Activated CD4-positive, alpha-beta T cell treated with anti-CD3 and anti-CD28 coated beads for 36 hours (primary cell): Measurements from ENCODE around the gene CRB1. TPM values are rescaled to one million over a fixed set of nuclear protein-coding genes. Genes with fewer than 3 reads are reported as not detected.

ENCODE experiments used
- ATAC-seq: fragments of 200-7000 bp; cut with Tn5 transposase; one replicate; pipeline ENCODE4 v1.10.0; 2021; ENCODE audit warnings: mild to moderate bottlenecking, moderate library complexity
- CTCF ChIA-PET: fragments of 350-600 bp; sonication (Branson Sonifier 250); formaldehyde crosslinking; loops from one replicate; lab custom pipeline; 2021; ENCODE audit warnings: antibody characterized with exemption; lab: Charles Lee
- POLR2A ChIA-PET: fragments of 350-600 bp; sonication (Branson Sonifier 250); formaldehyde crosslinking; loops from one replicate; lab custom pipeline; 2021; ENCODE audit warnings: antibody characterized with exemption, inconsistent platforms; lab: Charles Lee
- DNase-seq: peaks from one replicate; pipeline ENCODE4 v3.0.0-alpha.2; 2020
- H3K27ac Mint-ChIP-seq: one replicate; pipeline ENCODE4 v1.8.0; 2021; ENCODE audit warnings: mixed read lengths
- H3K27me3 Mint-ChIP-seq: one replicate; pipeline ENCODE4 v1.8.0; 2021; ENCODE audit warnings: mixed read lengths
- H3K36me3 Mint-ChIP-seq: one replicate; pipeline ENCODE4 v1.8.0; 2021; ENCODE audit warnings: low read depth, mixed read lengths
- H3K4me1 Mint-ChIP-seq: one replicate; pipeline ENCODE4 v1.8.0; 2021; ENCODE audit warnings: mixed read lengths
- H3K4me3 Mint-ChIP-seq: one replicate; pipeline ENCODE4 v1.8.0; 2021; ENCODE audit warnings: mild to moderate bottlenecking, moderate library complexity, mixed read lengths
- H3K9me3 Mint-ChIP-seq: one replicate; pipeline ENCODE4 v1.8.0; 2021; ENCODE audit warnings: low read depth, mixed read lengths
- intact Hi-C, 2 experiments: fragments of 100-400 bp; cut with DNase I in 1 of 2; cut with micrococcal nuclease in 1 of 2; formaldehyde crosslinking; loops; one replicate each; pipeline versions ENCODE4 v1.14.2 to v1.15.1; 2022 to 2024; cut with DNase I, micrococcal nuclease
- total RNA-seq, 2 experiments: library from RNA; stranded (reverse); gene quantifications; one replicate each; pipeline ENCODE4 v1.2.3, GENCODE V29; 2021

CRB1 gene
- total RNA-seq, 2 experiments from 2014 or later: 0.05 to 0.09 TPM

GRCh38 chr1:197254866-197255265 is 13.2 kb upstream of the CRB1 start:
- DNase-seq (no peak), ATAC-seq (no peak)
- CTCF ChIA-PET: no interaction called here
- H3K27me3 Mint-ChIP-seq: no peaks in the 10 kb centered on the region
- H3K9me3 Mint-ChIP-seq: no peaks in the 10 kb centered on the region
- H3K27ac Mint-ChIP-seq: no peak overlapping the region
- no peaks in the 10 kb centered on the region for H3K36me3 Mint-ChIP-seq
- H3K4me3 Mint-ChIP-seq: no peak overlapping the region
- no peaks in the 10 kb centered on the region for H3K4me1 Mint-ChIP-seq
- intact Hi-C loops: no loop called here
- POLR2A ChIA-PET: no interaction called here

GRCh38 chr1:197264936-197265567 is 3.0 kb upstream of the CRB1 start:
- Mint-ChIP-seq H3K27me3 (no peaks in the 10 kb centered on the region), H3K4me3 (no peak overlapping the region), H3K27ac (no peak overlapping the region), H3K4me1 (no peaks in the 10 kb centered on the region), H3K36me3 (no peaks in the 10 kb centered on the region), H3K9me3 (no peaks in the 10 kb centered on the region)
- ChIA-PET POLR2A (no interaction called here), CTCF (interaction anchor here (0.6 to 1.7 kb wide), 3 partner anchors 11 to 85 kb away, joined by 3 to 4 read pairs (median 4); no protein-coding TSS in a partner anchor)
- ATAC-seq: no peak
- no peak for DNase-seq
- intact Hi-C loops: no loop called here

- H3K27me3 Mint-ChIP-seq: no peaks in the 10 kb centered on the region
- no peak overlapping the region for H3K27ac Mint-ChIP-seq
- H3K4me3 Mint-ChIP-seq: no peak overlapping the region
- no peaks in the 10 kb centered on the region for H3K4me1 Mint-ChIP-seq
- ChIA-PET CTCF (no interaction called here), POLR2A (no interaction called here)
- no peak for ATAC-seq
- H3K36me3 Mint-ChIP-seq: no peaks in the 10 kb centered on the region
- intact Hi-C loops: no loop called here
- H3K9me3 Mint-ChIP-seq: no peaks in the 10 kb centered on the region
- no peak for DNase-seq
Measured at GRCh38 chr1:197269053-197269452, 1.0 kb downstream of the CRB1 start.

GRCh38 chr1:197272791-197273190 is 4.7 kb downstream of the CRB1 start:
- H3K27ac Mint-ChIP-seq: no peak overlapping the region
- ATAC-seq (no peak), DNase-seq (no peak)
- no peaks in the 10 kb centered on the region for H3K4me1 Mint-ChIP-seq
- intact Hi-C loops: no loop called here
- no peaks in the 10 kb centered on the region for H3K36me3 Mint-ChIP-seq
- no peaks in the 10 kb centered on the region for H3K9me3 Mint-ChIP-seq
- CTCF ChIA-PET: no interaction called here
- POLR2A ChIA-PET: no interaction called here
- no peak overlapping the region for H3K4me3 Mint-ChIP-seq
- no peaks in the 10 kb centered on the region for H3K27me3 Mint-ChIP-seq

- Mint-ChIP-seq H3K27me3 (no peaks in the 10 kb centered on the region), H3K36me3 (no peaks in the 10 kb centered on the region), H3K9me3 (no peaks in the 10 kb centered on the region), H3K4me1 (no peaks in the 10 kb centered on the region), H3K27ac (no peak overlapping the region), H3K4me3 (no peak overlapping the region)
- POLR2A ChIA-PET: no interaction called here
- DNase-seq: no peak
- CTCF ChIA-PET: interaction anchor here (1.2 kb wide), 1 partner anchor 49 kb away, joined by 3 read pairs; no protein-coding TSS in a partner anchor
- intact Hi-C loops: no loop called here
- no peak for ATAC-seq
Measured at GRCh38 chr1:197277166-197277565, 9.1 kb downstream of the CRB1 start.

- Mint-ChIP-seq H3K36me3 (no peaks in the 10 kb centered on the region), H3K9me3 (no peaks in the 10 kb centered on the region), H3K27me3 (peaks cover 7% of the 10 kb centered on the region), H3K4me3 (no peak overlapping the region), H3K27ac (no peak overlapping the region), H3K4me1 (no peaks in the 10 kb centered on the region)
- ATAC-seq (no peak), DNase-seq (no peak)
- intact Hi-C loops: no loop called here
- ChIA-PET CTCF (interaction anchor here (1.3 kb wide), 1 partner anchor 104 kb away, joined by 4 read pairs; no protein-coding TSS in a partner anchor), POLR2A (no interaction called here)
Measured at GRCh38 chr1:197284325-197284724, 16.3 kb downstream of the CRB1 start.

GRCh38 chr1:197284966-197285365 is 16.9 kb downstream of the CRB1 start:
- CTCF ChIA-PET: interaction anchor here (1.3 kb wide), 1 partner anchor 105 kb away, joined by 4 read pairs; no protein-coding TSS in a partner anchor
- Mint-ChIP-seq H3K9me3 (no peaks in the 10 kb centered on the region), H3K27ac (no peak overlapping the region), H3K27me3 (peaks cover 7% of the 10 kb centered on the region), H3K4me1 (no peaks in the 10 kb centered on the region), H3K4me3 (no peak overlapping the region), H3K36me3 (no peaks in the 10 kb centered on the region)
- intact Hi-C loops: no loop called here
- POLR2A ChIA-PET: no interaction called here
- ATAC-seq: no peak
- no peak for DNase-seq

GRCh38 chr1:197285526-197286205 is 17.6 kb downstream of the CRB1 start:
- DNase-seq (no peak), ATAC-seq (no peak)
- no peak overlapping the region for H3K4me3 Mint-ChIP-seq
- CTCF ChIA-PET: no interaction called here
- H3K27me3 Mint-ChIP-seq: peaks cover 7% of the 10 kb centered on the region
- POLR2A ChIA-PET: no interaction called here
- H3K36me3 Mint-ChIP-seq: no peaks in the 10 kb centered on the region
- no peaks in the 10 kb centered on the region for H3K9me3 Mint-ChIP-seq
- no peaks in the 10 kb centered on the region for H3K4me1 Mint-ChIP-seq
- no peak overlapping the region for H3K27ac Mint-ChIP-seq
- intact Hi-C loops: no loop called here

GRCh38 chr1:197286634-197287033 is 18.6 kb downstream of the CRB1 start:
- intact Hi-C loops: no loop called here
- no peak overlapping the region for H3K27ac Mint-ChIP-seq
- no peaks in the 10 kb centered on the region for H3K9me3 Mint-ChIP-seq
- no peak overlapping the region for H3K4me3 Mint-ChIP-seq
- CTCF ChIA-PET: interaction anchor here (0.8 kb wide), 1 partner anchor 126 kb away, joined by 3 read pairs; no protein-coding TSS in a partner anchor
- ATAC-seq (no peak), DNase-seq (no peak)
- POLR2A ChIA-PET: no interaction called here
- H3K27me3 Mint-ChIP-seq: peaks cover 7% of the 10 kb centered on the region
- H3K4me1 Mint-ChIP-seq: no peaks in the 10 kb centered on the region
- H3K36me3 Mint-ChIP-seq: no peaks in the 10 kb centered on the region

GRCh38 chr1:197287863-197288262 is 19.8 kb downstream of the CRB1 start:
- Mint-ChIP-seq H3K27ac (no peak overlapping the region), H3K9me3 (peaks cover 1% of the 10 kb centered on the region), H3K36me3 (no peaks in the 10 kb centered on the region), H3K4me1 (no peaks in the 10 kb centered on the region), H3K27me3 (peaks cover 7% of the 10 kb centered on the region), H3K4me3 (no peak overlapping the region)
- no peak for DNase-seq
- CTCF ChIA-PET: no interaction called here
- POLR2A ChIA-PET: no interaction called here
- intact Hi-C loops: no loop called here
- ATAC-seq: no peak

- intact Hi-C loops: no loop called here
- DNase-seq: no peak
- Mint-ChIP-seq H3K36me3 (no peaks in the 10 kb centered on the region), H3K27ac (no peak overlapping the region), H3K27me3 (no peaks in the 10 kb centered on the region), H3K9me3 (no peaks in the 10 kb centered on the region), H3K4me3 (no peak overlapping the region), H3K4me1 (no peaks in the 10 kb centered on the region)
- CTCF ChIA-PET: no interaction called here
- POLR2A ChIA-PET: no interaction called here
- no peak for ATAC-seq
Measured at GRCh38 chr1:197302775-197303174, 34.7 kb downstream of the CRB1 start.

GRCh38 chr1:197303463-197303862 is 35.4 kb downstream of the CRB1 start:
- ATAC-seq: no peak
- no peaks in the 10 kb centered on the region for H3K9me3 Mint-ChIP-seq
- POLR2A ChIA-PET: no interaction called here

More at GRCh38 chr1:197303463-197303862, 35.4 kb downstream of the CRB1 start:
- Mint-ChIP-seq H3K4me3 (no peak overlapping the region), H3K36me3 (no peaks in the 10 kb centered on the region), H3K27me3 (no peaks in the 10 kb centered on the region), H3K27ac (no peak overlapping the region), H3K4me1 (no peaks in the 10 kb centered on the region)
- DNase-seq: no peak
- CTCF ChIA-PET: interaction anchor here (0.7 kb wide), 1 partner anchor 27 kb away, joined by 4 read pairs; no protein-coding TSS in a partner anchor
- intact Hi-C loops: no loop called here
